ENCODE measurements around the gene B4GALT5. TPM values are rescaled to one million over a fixed set of nuclear protein-coding genes. Genes with fewer than 3 reads are reported as not detected.
A peak's percentile ranks its signal among the peaks of the same experiment; 100 is the strongest.

The B4GALT5 gene
- total and polyA plus RNA-seq, 9 donors: 18.4 to 45.6 (median 37.5) TPM

- Histone ChIP-seq H3K4me1 (ENCODE audit: control insufficient read depth, insufficient read depth, low read length) (peaks cover 22% of the 10 kb centered on the region), H3K27me3 (ENCODE audit: control insufficient read depth, insufficient read depth, low read length) (no peaks in the 10 kb centered on the region), H3K27ac (ENCODE audit: low read length) (no peak overlapping the region), H3K36me3 (ENCODE audit: control insufficient read depth, insufficient read depth, low read length) (no peaks in the 10 kb centered on the region), H3K9me3 (replicated peaks; ENCODE audit: control insufficient read depth, low read depth, low read length) (no peaks in the 10 kb centered on the region), H3K4me3 (ENCODE audit: low read length) (no peak overlapping the region)
- WGBS (ENCODE audit: insufficient coverage): 12% methylated on average over 48 of the region's 48 CpGs
- peak; percentile 55 for DNase-seq
Measured at GRCh38 chr20:49610691-49611538, 102.8 kb downstream of the B4GALT5 start.

GRCh38 chr20:49608752-49609670 lies 104.7 kb downstream of the B4GALT5 start:
- Histone ChIP-seq H3K4me3 (ENCODE audit: low read length) (no peak overlapping the region), H3K27me3 (ENCODE audit: control insufficient read depth, insufficient read depth, low read length) (no peaks in the 10 kb centered on the region), H3K27ac (ENCODE audit: low read length) (no peak overlapping the region), H3K9me3 (replicated peaks; ENCODE audit: control insufficient read depth, low read depth, low read length) (no peaks in the 10 kb centered on the region), H3K4me1 (ENCODE audit: control insufficient read depth, insufficient read depth, low read length) (peaks cover 37% of the 10 kb centered on the region), H3K36me3 (ENCODE audit: control insufficient read depth, insufficient read depth, low read length) (no peaks in the 10 kb centered on the region)
- peak; percentile 59 for DNase-seq
- 3% methylated on average over 11 of the region's 17 CpGs for WGBS (ENCODE audit: insufficient coverage)

GRCh38 chr20:49607568-49607967 lies 106.1 kb downstream of the B4GALT5 start:
- Histone ChIP-seq H3K4me3 (ENCODE audit: low read length) (no peak overlapping the region), H3K27me3 (ENCODE audit: control insufficient read depth, insufficient read depth, low read length) (no peaks in the 10 kb centered on the region), H3K4me1 (ENCODE audit: control insufficient read depth, insufficient read depth, low read length) (peaks cover 45% of the 10 kb centered on the region), H3K9me3 (replicated peaks; ENCODE audit: control insufficient read depth, low read depth, low read length) (no peaks in the 10 kb centered on the region), H3K36me3 (ENCODE audit: control insufficient read depth, insufficient read depth, low read length) (no peaks in the 10 kb centered on the region), H3K27ac (ENCODE audit: low read length) (no peak overlapping the region)
- DNase-seq: no peak
- 83% methylated on average over 1 of the region's 1 CpG for WGBS (ENCODE audit: insufficient coverage)

GRCh38 chr20:49603209-49603627 lies 110.5 kb downstream of the B4GALT5 start:
- Histone ChIP-seq H3K9me3 (replicated peaks; ENCODE audit: control insufficient read depth, low read depth, low read length) (no peaks in the 10 kb centered on the region), H3K27me3 (ENCODE audit: control insufficient read depth, insufficient read depth, low read length) (no peaks in the 10 kb centered on the region), H3K4me1 (ENCODE audit: control insufficient read depth, insufficient read depth, low read length) (peaks cover 38% of the 10 kb centered on the region), H3K27ac (ENCODE audit: low read length) (peak overlapping the region; percentile 40), H3K36me3 (ENCODE audit: control insufficient read depth, insufficient read depth, low read length) (no peaks in the 10 kb centered on the region), H3K4me3 (ENCODE audit: low read length) (no peak overlapping the region)
- peak; percentile 86 for DNase-seq
- 34% methylated on average over 10 of the region's 11 CpGs for WGBS (ENCODE audit: insufficient coverage)

GRCh38 chr20:49602345-49603208 lies 111.1 kb downstream of the B4GALT5 start:
- Histone ChIP-seq H3K4me3 (ENCODE audit: low read length) (no peak overlapping the region), H3K4me1 (ENCODE audit: control insufficient read depth, insufficient read depth, low read length) (peaks cover 38% of the 10 kb centered on the region), H3K9me3 (replicated peaks; ENCODE audit: control insufficient read depth, low read depth, low read length) (no peaks in the 10 kb centered on the region), H3K27me3 (ENCODE audit: control insufficient read depth, insufficient read depth, low read length) (no peaks in the 10 kb centered on the region), H3K36me3 (ENCODE audit: control insufficient read depth, insufficient read depth, low read length) (no peaks in the 10 kb centered on the region), H3K27ac (ENCODE audit: low read length) (peak overlapping the region; percentile 40)
- DNase-seq: peak; percentile 73
- WGBS (ENCODE audit: insufficient coverage): 38% methylated on average over 1 of the region's 9 CpGs

- no peaks in the 10 kb centered on the region for H3K9me3 ChIP-seq (replicated peaks; ENCODE audit: control insufficient read depth, low read depth, low read length)
- 84% methylated on average over 5 of the region's 5 CpGs for WGBS (ENCODE audit: insufficient coverage)
Measured at GRCh38 chr20:49601153-49601924, 112.3 kb downstream of the B4GALT5 start.

GRCh38 chr20:49599746-49600113 lies 113.9 kb downstream of the B4GALT5 start:
- DNase-seq: no peak

More at GRCh38 chr20:49601153-49601924, 112.3 kb downstream of the B4GALT5 start:
- no peak overlapping the region for H3K27ac ChIP-seq (ENCODE audit: low read length)
- H3K36me3 ChIP-seq (ENCODE audit: control insufficient read depth, insufficient read depth, low read length): no peaks in the 10 kb centered on the region
- H3K4me1 ChIP-seq (ENCODE audit: control insufficient read depth, insufficient read depth, low read length): peaks cover 39% of the 10 kb centered on the region
- no peak for DNase-seq
- H3K27me3 ChIP-seq (ENCODE audit: control insufficient read depth, insufficient read depth, low read length): no peaks in the 10 kb centered on the region
- no peak overlapping the region for H3K4me3 ChIP-seq (ENCODE audit: low read length)

GRCh38 chr20:49597825-49598395 lies 115.8 kb downstream of the B4GALT5 start:
- no peaks in the 10 kb centered on the region for H3K36me3 ChIP-seq (ENCODE audit: control insufficient read depth, insufficient read depth, low read length)
- WGBS (ENCODE audit: insufficient coverage): 90% methylated on average over 2 of the region's 4 CpGs
- no peak for DNase-seq

More at GRCh38 chr20:49599746-49600113, 113.9 kb downstream of the B4GALT5 start:
- Histone ChIP-seq H3K4me3 (ENCODE audit: low read length) (no peak overlapping the region), H3K9me3 (replicated peaks; ENCODE audit: control insufficient read depth, low read depth, low read length) (no peaks in the 10 kb centered on the region), H3K27me3 (ENCODE audit: control insufficient read depth, insufficient read depth, low read length) (no peaks in the 10 kb centered on the region), H3K4me1 (ENCODE audit: control insufficient read depth, insufficient read depth, low read length) (peaks cover 38% of the 10 kb centered on the region), H3K36me3 (ENCODE audit: control insufficient read depth, insufficient read depth, low read length) (no peaks in the 10 kb centered on the region), H3K27ac (ENCODE audit: low read length) (no peak overlapping the region)
- WGBS (ENCODE audit: insufficient coverage): 50% methylated on average over 1 of the region's 4 CpGs

More at GRCh38 chr20:49597825-49598395, 115.8 kb downstream of the B4GALT5 start:
- no peak overlapping the region for H3K27ac ChIP-seq (ENCODE audit: low read length)
- no peaks in the 10 kb centered on the region for H3K27me3 ChIP-seq (ENCODE audit: control insufficient read depth, insufficient read depth, low read length)
- H3K4me3 ChIP-seq (ENCODE audit: low read length): no peak overlapping the region
- H3K9me3 ChIP-seq (replicated peaks; ENCODE audit: control insufficient read depth, low read depth, low read length): no peaks in the 10 kb centered on the region
- H3K4me1 ChIP-seq (ENCODE audit: control insufficient read depth, insufficient read depth, low read length): peaks cover 48% of the 10 kb centered on the region

All from muscle of leg (tissue), 11 donors.